Neural crest cell (in vitro differentiated cells): Measurements from ENCODE around the gene FBLN2. TPM values are rescaled to one million over a fixed set of nuclear protein-coding genes. Genes with fewer than 3 reads are reported as not detected.

Source experiments
- DNase-seq: peaks from one replicate; pipeline ENCODE4 v3.0.0; 2021; ENCODE audit warnings: low read depth, mixed read lengths, low spot score
- H3K27ac Mint-ChIP-seq: one replicate; pipeline ENCODE4 v1.8.0; 2021; ENCODE audit warnings: mild to moderate bottlenecking, mixed read lengths; ENCODE audit not compliant: unreplicated experiment
- H3K27me3 Mint-ChIP-seq: 2 replicates; pipeline ENCODE4 v1.8.0; 2021; ENCODE audit warnings: low read depth, mild to moderate bottlenecking, mixed read lengths
- H3K36me3 Mint-ChIP-seq: 2 replicates; pipeline ENCODE4 v1.8.0; 2021; ENCODE audit warnings: low read depth, mild to moderate bottlenecking, mixed read lengths
- H3K4me1 Mint-ChIP-seq: 2 replicates; pipeline ENCODE4 v1.8.0; 2021; ENCODE audit warnings: mixed read lengths
- H3K4me3 Mint-ChIP-seq: one replicate; pipeline ENCODE4 v1.8.0; 2021; ENCODE audit warnings: mild to moderate bottlenecking, mixed read lengths
- H3K9me3 Mint-ChIP-seq: 2 replicates; pipeline ENCODE4 v1.8.0; 2021; ENCODE audit warnings: mixed read lengths
- total RNA-seq: library from RNA; stranded (reverse); gene quantifications from 2 replicates; pipeline ENCODE4 v1.2.1, GENCODE V29; 2021
- TF ChIP-seq, protein P1 (sequence below): fragments of 200-600 bp; sonication (generic); conservative IDR thresholded peaks from 2 replicates; pipeline ENCODE4 v1.5.0; 2021; ENCODE audit warnings: antibody characterized with exemption, mild to moderate bottlenecking

FBLN2 gene
- total RNA-seq, 1 donor from 2014 or later: 6.3 TPM

DNA sequence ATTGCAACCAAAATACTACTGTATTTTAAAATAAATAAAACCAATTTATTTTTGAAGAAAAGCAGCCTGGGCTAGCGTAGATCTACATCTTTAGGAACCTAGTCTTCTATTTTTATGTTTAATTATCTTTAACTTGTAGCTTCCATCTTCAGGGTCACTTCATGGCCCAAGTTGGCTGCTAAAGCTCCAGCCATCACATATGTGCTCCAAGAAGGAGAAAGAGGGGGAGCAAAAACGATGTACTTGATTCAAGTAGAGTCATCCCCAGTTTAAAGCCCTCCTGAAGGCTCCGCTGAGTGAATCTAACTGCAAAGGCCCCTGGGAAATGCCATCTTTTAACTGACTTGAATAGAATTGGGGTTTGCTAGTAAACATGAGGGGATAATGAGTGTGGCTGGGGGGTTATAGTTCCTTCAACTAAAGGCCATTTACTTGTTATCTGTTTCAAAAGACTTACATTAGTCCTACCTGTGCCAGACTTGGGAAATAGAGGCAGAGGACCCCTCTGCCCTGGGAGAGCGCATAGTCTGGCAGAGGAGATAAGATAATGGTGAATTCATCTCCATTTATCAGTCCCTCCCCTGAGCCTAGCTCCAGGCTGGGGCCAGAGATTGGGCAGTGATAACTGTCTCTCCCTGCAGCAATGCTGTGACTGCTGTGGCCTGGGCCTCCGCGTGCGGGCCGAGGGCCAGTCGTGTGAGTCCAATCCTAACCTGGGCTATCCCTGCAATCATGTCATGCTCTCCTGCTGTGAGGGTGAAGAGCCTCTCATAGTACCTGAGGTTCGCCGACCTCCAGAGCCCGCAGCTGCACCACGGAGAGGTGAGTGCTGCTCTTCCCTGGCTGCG lies 64.6 kb downstream of the FBLN2 start:
- H3K9me3 Mint-ChIP-seq: peaks cover 11% of the 10 kb centered on the region
- H3K27me3 Mint-ChIP-seq: no peaks in the 10 kb centered on the region
- H3K4me1 Mint-ChIP-seq: no peaks in the 10 kb centered on the region
- H3K4me3 Mint-ChIP-seq: no peak overlapping the region
- TF ChIP-seq, protein P1, sequence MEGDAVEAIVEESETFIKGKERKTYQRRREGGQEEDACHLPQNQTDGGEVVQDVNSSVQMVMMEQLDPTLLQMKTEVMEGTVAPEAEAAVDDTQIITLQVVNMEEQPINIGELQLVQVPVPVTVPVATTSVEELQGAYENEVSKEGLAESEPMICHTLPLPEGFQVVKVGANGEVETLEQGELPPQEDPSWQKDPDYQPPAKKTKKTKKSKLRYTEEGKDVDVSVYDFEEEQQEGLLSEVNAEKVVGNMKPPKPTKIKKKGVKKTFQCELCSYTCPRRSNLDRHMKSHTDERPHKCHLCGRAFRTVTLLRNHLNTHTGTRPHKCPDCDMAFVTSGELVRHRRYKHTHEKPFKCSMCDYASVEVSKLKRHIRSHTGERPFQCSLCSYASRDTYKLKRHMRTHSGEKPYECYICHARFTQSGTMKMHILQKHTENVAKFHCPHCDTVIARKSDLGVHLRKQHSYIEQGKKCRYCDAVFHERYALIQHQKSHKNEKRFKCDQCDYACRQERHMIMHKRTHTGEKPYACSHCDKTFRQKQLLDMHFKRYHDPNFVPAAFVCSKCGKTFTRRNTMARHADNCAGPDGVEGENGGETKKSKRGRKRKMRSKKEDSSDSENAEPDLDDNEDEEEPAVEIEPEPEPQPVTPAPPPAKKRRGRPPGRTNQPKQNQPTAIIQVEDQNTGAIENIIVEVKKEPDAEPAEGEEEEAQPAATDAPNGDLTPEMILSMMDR: no peak
- H3K27ac Mint-ChIP-seq: no peak overlapping the region
- no peaks in the 10 kb centered on the region for H3K36me3 Mint-ChIP-seq
- DNase-seq: no peak

DNA sequence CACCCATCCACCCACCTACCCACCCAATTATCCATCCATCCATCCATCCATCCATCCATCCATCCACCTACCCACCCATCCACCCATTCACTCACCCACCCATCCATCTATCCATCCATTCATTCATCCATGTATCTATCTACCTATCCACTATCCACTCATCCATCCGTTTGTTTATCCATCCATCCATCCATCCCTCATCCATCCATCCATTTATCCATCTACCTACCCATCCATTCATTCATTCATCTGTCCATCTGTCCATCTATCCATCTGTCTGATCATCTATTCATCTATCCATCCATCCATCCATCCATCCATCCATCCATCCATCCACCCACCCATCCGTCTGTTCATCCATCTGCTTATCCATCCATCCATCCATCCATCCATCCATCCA lies 65.7 kb downstream of the FBLN2 start:
- H3K9me3 Mint-ChIP-seq: peaks cover 11% of the 10 kb centered on the region
- no peaks in the 10 kb centered on the region for H3K36me3 Mint-ChIP-seq
- TF ChIP-seq, protein P1: no peak
- H3K27ac Mint-ChIP-seq: no peak overlapping the region
- no peaks in the 10 kb centered on the region for H3K4me1 Mint-ChIP-seq
- H3K4me3 Mint-ChIP-seq: no peak overlapping the region
- H3K27me3 Mint-ChIP-seq: no peaks in the 10 kb centered on the region
- DNase-seq: no peak

DNA sequence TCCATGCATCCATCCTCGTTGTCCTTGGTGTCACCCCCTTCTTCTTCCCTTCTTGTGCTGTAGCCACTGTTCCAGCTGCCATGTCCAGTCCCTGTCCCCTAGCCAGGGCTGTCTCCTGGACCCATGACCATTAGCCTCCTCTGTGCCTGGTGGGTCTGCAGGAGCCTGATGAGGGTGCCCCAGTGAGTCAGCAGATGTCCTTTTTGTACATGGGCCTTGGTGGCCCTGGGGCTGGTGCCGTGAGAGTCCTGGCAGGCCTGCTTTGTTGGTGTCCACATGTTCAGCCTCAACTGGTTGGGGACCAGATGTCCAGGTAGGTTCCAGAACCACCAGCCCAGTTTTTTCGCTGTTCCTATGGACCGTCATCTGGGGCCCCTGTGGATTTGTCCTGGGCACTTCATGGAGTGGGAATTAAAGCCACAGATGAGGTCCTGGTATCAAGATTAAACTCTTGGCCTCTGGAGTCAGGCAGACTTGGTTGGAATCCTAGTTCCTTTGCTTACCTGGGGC lies 66.1 kb downstream of the FBLN2 start:
- Mint-ChIP-seq H3K4me3 (no peak overlapping the region), H3K36me3 (no peaks in the 10 kb centered on the region), H3K27me3 (no peaks in the 10 kb centered on the region), H3K4me1 (no peaks in the 10 kb centered on the region), H3K27ac (no peak overlapping the region), H3K9me3 (peaks cover 11% of the 10 kb centered on the region)
- no peak for DNase-seq
- TF ChIP-seq, protein P1: no peak

DNA sequence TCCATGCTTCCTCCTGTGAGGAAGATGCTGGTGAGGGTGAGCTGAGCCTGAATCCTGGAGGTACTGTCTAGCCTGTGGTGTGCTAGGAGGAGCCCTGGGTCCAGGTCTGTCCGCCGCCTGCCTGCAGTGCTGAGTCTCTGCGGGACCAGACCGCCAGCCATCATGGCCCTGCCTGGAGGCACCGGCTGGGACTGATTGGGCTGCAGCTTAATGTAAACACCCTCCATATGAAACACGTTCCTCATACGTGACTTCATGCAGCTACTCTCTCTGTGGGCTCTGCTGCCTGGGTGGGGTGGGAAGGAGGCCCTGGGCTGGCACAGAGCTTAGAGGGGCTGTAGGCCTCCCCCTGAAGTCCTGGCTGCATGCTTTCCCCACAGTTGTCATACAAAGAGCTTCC lies 67.4 kb downstream of the FBLN2 start:
- DNase-seq: no peak
- no peak overlapping the region for H3K4me3 Mint-ChIP-seq
- TF ChIP-seq, protein P1: no peak
- H3K36me3 Mint-ChIP-seq: no peaks in the 10 kb centered on the region
- H3K4me1 Mint-ChIP-seq: no peaks in the 10 kb centered on the region
- H3K9me3 Mint-ChIP-seq: peaks cover 11% of the 10 kb centered on the region
- H3K27ac Mint-ChIP-seq: peak overlapping the region; percentile 27
- no peaks in the 10 kb centered on the region for H3K27me3 Mint-ChIP-seq

DNA sequence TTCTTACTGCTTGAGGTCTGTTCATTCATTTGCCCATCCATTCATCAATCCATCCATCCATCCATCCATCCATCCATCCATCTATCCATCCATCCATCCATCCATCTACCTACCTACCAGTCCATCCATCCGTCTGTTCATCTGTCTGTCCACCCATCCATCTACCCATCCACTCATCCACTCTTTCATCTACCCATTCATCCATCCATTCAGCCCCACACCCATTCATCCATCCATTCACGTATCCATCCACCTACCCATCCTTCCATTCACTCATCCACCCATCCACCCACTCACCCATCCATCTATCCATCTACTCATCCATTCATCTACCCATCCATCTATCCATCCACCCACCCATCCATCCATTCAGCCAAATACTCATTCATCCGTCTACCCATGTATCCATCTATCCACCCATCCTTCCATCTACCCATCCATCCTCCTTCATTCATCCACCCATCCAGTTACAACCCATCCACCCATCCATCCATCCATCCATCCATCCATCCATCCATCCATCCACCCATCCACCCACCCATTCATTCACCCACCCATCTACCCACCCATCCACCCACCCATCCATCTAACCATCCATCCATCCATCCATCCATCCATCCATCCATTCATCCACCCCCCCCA lies 68.3 kb downstream of the FBLN2 start:
- TF ChIP-seq, protein P1: no peak
- H3K27me3 Mint-ChIP-seq: no peaks in the 10 kb centered on the region
- no peaks in the 10 kb centered on the region for H3K4me1 Mint-ChIP-seq
- no peak overlapping the region for H3K27ac Mint-ChIP-seq
- H3K4me3 Mint-ChIP-seq: no peak overlapping the region
- H3K36me3 Mint-ChIP-seq: no peaks in the 10 kb centered on the region
- DNase-seq: no peak
- peaks cover 11% of the 10 kb centered on the region for H3K9me3 Mint-ChIP-seq
